ENCODE results near the gene THOC6. TPM values are rescaled to one million over a fixed set of nuclear protein-coding genes. Genes with fewer than 3 reads are reported as not detected.
A peak's percentile ranks its signal among the peaks of the same experiment; 100 is the strongest.

The THOC6 gene
- total RNA-seq, 1 donor from 2014 or later: 40.1 TPM

- no peak overlapping the region for H3K4me3 Mint-ChIP-seq (ENCODE audit: unreplicated experiment)
- no peak for DNase-seq (ENCODE audit: extremely low spot score, unreplicated experiment)
- H3K9me3 Mint-ChIP-seq (ENCODE audit: unreplicated experiment): no peaks in the 10 kb centered on the region
- H3K4me1 Mint-ChIP-seq (ENCODE audit: unreplicated experiment): peaks cover 1% of the 10 kb centered on the region
- H3K27ac Mint-ChIP-seq (ENCODE audit: unreplicated experiment): no peak overlapping the region
- peaks cover 20% of the 10 kb centered on the region for H3K27me3 Mint-ChIP-seq (ENCODE audit: unreplicated experiment)
- TF ChIP-seq, protein P1, sequence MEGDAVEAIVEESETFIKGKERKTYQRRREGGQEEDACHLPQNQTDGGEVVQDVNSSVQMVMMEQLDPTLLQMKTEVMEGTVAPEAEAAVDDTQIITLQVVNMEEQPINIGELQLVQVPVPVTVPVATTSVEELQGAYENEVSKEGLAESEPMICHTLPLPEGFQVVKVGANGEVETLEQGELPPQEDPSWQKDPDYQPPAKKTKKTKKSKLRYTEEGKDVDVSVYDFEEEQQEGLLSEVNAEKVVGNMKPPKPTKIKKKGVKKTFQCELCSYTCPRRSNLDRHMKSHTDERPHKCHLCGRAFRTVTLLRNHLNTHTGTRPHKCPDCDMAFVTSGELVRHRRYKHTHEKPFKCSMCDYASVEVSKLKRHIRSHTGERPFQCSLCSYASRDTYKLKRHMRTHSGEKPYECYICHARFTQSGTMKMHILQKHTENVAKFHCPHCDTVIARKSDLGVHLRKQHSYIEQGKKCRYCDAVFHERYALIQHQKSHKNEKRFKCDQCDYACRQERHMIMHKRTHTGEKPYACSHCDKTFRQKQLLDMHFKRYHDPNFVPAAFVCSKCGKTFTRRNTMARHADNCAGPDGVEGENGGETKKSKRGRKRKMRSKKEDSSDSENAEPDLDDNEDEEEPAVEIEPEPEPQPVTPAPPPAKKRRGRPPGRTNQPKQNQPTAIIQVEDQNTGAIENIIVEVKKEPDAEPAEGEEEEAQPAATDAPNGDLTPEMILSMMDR (IDR thresholded peaks at IDR 0.05): no peak
- H3K36me3 Mint-ChIP-seq (ENCODE audit: unreplicated experiment): no peaks in the 10 kb centered on the region
Measured at GRCh38 chr16:3000540-3000939, 23.3 kb upstream of the THOC6 start.

DNA sequence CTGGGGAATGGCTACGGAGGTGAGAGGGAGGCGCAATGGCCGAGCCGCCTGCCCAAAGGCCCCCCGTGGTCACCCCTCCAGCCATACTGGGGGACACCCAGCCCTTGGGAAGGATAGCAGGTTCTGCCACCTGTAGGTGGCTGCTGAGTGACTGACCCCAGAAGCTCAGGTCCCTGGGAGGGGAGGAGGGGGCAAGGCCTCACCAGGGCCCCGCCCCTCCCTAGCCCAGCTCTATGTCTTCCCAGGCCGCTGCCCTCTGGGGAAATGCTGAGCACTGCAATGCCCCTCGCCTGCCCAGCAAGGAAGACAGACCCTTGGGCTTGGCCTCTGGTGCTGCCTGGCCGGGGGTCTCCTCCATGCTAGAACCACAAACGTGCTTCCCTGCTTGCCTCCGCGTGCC is 22.5 kb upstream of the THOC6 start:
- Mint-ChIP-seq H3K9me3 (ENCODE audit: unreplicated experiment) (no peaks in the 10 kb centered on the region), H3K36me3 (ENCODE audit: unreplicated experiment) (no peaks in the 10 kb centered on the region), H3K27ac (ENCODE audit: unreplicated experiment) (no peak overlapping the region), H3K4me1 (ENCODE audit: unreplicated experiment) (peaks cover 1% of the 10 kb centered on the region), H3K4me3 (ENCODE audit: unreplicated experiment) (no peak overlapping the region), H3K27me3 (ENCODE audit: unreplicated experiment) (peaks cover 26% of the 10 kb centered on the region)
- DNase-seq (ENCODE audit: extremely low spot score, unreplicated experiment): no peak
- TF ChIP-seq, protein P1 (IDR thresholded peaks at IDR 0.05): no peak

DNA sequence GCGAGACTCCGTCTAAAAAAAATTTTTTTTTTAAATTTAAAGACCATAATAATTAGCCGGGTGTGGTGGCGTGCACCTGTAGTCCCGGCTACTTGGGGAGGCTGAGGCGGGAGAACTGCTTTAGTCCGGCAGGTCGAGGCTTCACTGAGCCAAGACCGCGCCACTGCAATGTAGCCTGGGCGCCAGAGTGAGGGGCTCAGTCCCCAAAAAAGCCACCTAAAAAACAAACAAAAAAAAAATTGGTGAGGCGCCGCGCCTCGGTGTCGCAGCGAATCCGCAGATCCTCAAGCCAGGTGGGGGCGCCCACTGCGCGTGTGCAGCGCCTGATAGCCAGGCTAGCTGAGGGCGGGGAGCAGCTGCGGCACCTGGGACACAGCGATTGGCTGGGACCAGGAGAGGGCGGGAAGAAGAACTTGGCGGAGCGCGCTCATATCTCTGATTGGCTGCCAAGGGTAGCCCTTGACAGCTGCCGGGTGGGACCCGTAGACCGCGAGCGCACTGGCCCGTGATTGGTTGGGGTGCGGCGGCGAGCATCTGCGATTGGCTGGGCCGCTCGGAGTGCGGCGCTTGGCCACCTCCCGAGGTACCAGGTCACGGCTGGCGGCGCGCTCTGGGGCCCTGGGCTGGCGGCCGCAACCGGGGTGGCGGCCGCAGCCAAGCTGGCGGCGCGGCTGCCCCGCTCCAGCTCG is 20.1 kb upstream of the THOC6 start:
- peak overlapping the region; percentile 35 for H3K4me3 Mint-ChIP-seq (ENCODE audit: unreplicated experiment)
- peaks cover 1% of the 10 kb centered on the region for H3K4me1 Mint-ChIP-seq (ENCODE audit: unreplicated experiment)
- TF ChIP-seq, protein P1 (IDR thresholded peaks at IDR 0.05): peak; percentile 52
- no peak overlapping the region for H3K27ac Mint-ChIP-seq (ENCODE audit: unreplicated experiment)
- H3K36me3 Mint-ChIP-seq (ENCODE audit: unreplicated experiment): no peaks in the 10 kb centered on the region
- no peaks in the 10 kb centered on the region for H3K9me3 Mint-ChIP-seq (ENCODE audit: unreplicated experiment)
- peaks cover 50% of the 10 kb centered on the region for H3K27me3 Mint-ChIP-seq (ENCODE audit: unreplicated experiment)
- DNase-seq (ENCODE audit: extremely low spot score, unreplicated experiment): peak; percentile 97

GRCh38 chr16:3004319-3004718 is 19.5 kb upstream of the THOC6 start:
- Mint-ChIP-seq H3K9me3 (ENCODE audit: unreplicated experiment) (no peaks in the 10 kb centered on the region), H3K27ac (ENCODE audit: unreplicated experiment) (no peak overlapping the region), H3K4me3 (ENCODE audit: unreplicated experiment) (no peak overlapping the region), H3K36me3 (ENCODE audit: unreplicated experiment) (no peaks in the 10 kb centered on the region), H3K27me3 (ENCODE audit: unreplicated experiment) (peaks cover 49% of the 10 kb centered on the region), H3K4me1 (ENCODE audit: unreplicated experiment) (peaks cover 1% of the 10 kb centered on the region)
- TF ChIP-seq, protein P1 (IDR thresholded peaks at IDR 0.05): no peak
- DNase-seq (ENCODE audit: extremely low spot score, unreplicated experiment): no peak

DNA sequence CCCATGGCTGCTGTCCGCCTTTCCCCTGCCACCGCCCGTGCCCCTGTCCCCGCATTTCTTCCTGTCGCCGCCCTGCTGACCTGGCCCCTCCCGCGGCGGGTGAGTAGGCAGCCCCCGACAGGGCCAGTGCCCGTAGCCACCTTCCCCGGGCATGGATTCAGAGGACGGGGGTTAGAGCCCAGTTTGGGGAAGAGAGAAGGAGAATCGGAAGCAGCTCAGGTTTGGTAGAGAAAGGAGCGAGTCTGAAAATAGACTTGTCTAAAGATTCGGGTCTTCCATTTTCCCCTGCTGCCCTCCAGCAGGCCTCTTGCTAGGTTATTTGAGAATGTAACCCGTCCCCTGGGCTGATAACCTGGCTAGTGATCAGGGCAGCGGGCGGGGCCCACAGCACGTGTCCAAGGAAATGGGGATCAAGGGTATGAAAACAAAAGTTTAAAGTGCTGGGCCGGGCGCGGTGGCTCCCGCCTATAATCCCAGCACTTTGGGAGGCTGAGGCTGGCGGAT is 19.0 kb upstream of the THOC6 start:
- Mint-ChIP-seq H3K27ac (ENCODE audit: unreplicated experiment) (no peak overlapping the region), H3K36me3 (ENCODE audit: unreplicated experiment) (no peaks in the 10 kb centered on the region), H3K9me3 (ENCODE audit: unreplicated experiment) (no peaks in the 10 kb centered on the region), H3K4me3 (ENCODE audit: unreplicated experiment) (peak overlapping the region; percentile 26), H3K4me1 (ENCODE audit: unreplicated experiment) (peaks cover 1% of the 10 kb centered on the region), H3K27me3 (ENCODE audit: unreplicated experiment) (peaks cover 44% of the 10 kb centered on the region)
- no peak for DNase-seq (ENCODE audit: extremely low spot score, unreplicated experiment)
- TF ChIP-seq, protein P1 (IDR thresholded peaks at IDR 0.05): no peak
